Astrocyte (in vitro differentiated cells and primary cell): ENCODE data around the gene FAM227B.

ENCODE experiments used
- CTCF ChIP-seq: IDR thresholded peaks from 2 replicates; pipeline ENCODE4 v1.5.1; 2011; ENCODE audit warnings: low read depth, mild to moderate bottlenecking, inconsistent platforms, low read length, moderate library complexity; ENCODE audit not compliant: insufficient read depth
- EZH2 ChIP-seq: IDR thresholded peaks from 2 replicates; pipeline ENCODE4 v1.6.1; 2012; ENCODE audit warnings: mild to moderate bottlenecking, low read length, inconsistent platforms; ENCODE audit not compliant: insufficient read depth

DNA sequence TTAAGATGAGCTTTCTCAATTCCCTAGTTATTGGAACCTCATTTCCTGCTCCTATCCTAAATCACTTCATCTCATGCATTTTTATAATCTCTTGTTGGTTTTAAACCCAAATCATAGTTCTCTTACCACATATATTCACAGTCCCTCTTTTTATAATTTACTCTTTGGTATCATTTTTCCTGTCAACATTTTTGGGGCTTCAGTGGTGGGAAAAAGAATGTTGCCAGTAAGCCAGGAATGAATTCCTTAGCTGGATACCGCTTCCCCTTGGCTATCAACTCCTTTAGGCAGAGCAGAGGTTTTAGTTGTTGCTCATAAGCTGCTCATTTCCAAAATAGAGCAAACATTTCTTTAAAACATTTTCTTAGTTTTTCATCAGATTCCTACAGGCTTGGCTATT is 338.3 kb downstream of the FAM227B start:
- TF ChIP-seq CTCF (no peak), EZH2 (no peak)
